Measurements from ENCODE around the gene KLK3.

KLK3 gene

GRCh38 chr19:50833117-50833801, 21.5 kb upstream of the KLK3 start, which contains the start of gene KLK15:
KLK15 (minus strand) TSS chr19:50833574; CDS start chr19:50831492, 2,082 bp downstream.
- Histone ChIP-seq H3K27me3 (replicated peaks) (no peaks in the 10 kb centered on the region), H3K27ac (no peak within 1 kb of the TSS), H3K36me3 (replicated peaks) (no peaks in the 10 kb centered on the region), H3K4me3 (ENCODE audit: low read depth, low read length) (no peak within 1 kb of the TSS)
- in situ Hi-C loops (cut with HindIII; ENCODE audit: low pct_ligation_motif_present, low sequenced_read_pairs) = no loop called here
- no peak for TF ChIP-seq CTCF (IDR thresholded peaks at IDR 0.05; ENCODE audit: low read depth, low read length, missing control alignments)
- no peak for DNase-seq

GRCh38 chr19:50833802-50834167, 20.9 kb upstream of the KLK3 start:
- in situ Hi-C loops (cut with HindIII; ENCODE audit: low pct_ligation_motif_present, low sequenced_read_pairs) = no loop called here
- no peaks in the 10 kb centered on the region for H3K36me3 ChIP-seq (replicated peaks)
- H3K27me3 ChIP-seq (replicated peaks) = no peaks in the 10 kb centered on the region
- TF ChIP-seq CTCF (IDR thresholded peaks at IDR 0.05; ENCODE audit: low read depth, low read length, missing control alignments) = no peak
- H3K4me3 ChIP-seq (ENCODE audit: low read depth, low read length) = no peak overlapping the region
- no peak for DNase-seq
- no peak overlapping the region for H3K27ac ChIP-seq

- no peak for DNase-seq
- in situ Hi-C loops (cut with HindIII; ENCODE audit: low pct_ligation_motif_present, low sequenced_read_pairs) = no loop called here
Measured at GRCh38 chr19:50835103-50835784, 19.5 kb upstream of the KLK3 start.

GRCh38 chr19:50835785-50836542, 18.8 kb upstream of the KLK3 start:
- TF ChIP-seq CTCF (IDR thresholded peaks at IDR 0.05; ENCODE audit: low read depth, low read length, missing control alignments) = no peak
- peak overlapping the region; percentile 60 for H3K4me3 ChIP-seq (ENCODE audit: low read depth, low read length)
- peak; percentile 50 for DNase-seq
- in situ Hi-C loops (cut with HindIII; ENCODE audit: low pct_ligation_motif_present, low sequenced_read_pairs) = no loop called here
- H3K27me3 ChIP-seq (replicated peaks) = no peaks in the 10 kb centered on the region
- no peaks in the 10 kb centered on the region for H3K36me3 ChIP-seq (replicated peaks)
- no peak overlapping the region for H3K27ac ChIP-seq

More at GRCh38 chr19:50835103-50835784, 19.5 kb upstream of the KLK3 start:
- Histone ChIP-seq H3K4me3 (ENCODE audit: low read depth, low read length) (peak overlapping the region; percentile 60), H3K27ac (no peak overlapping the region), H3K27me3 (replicated peaks) (no peaks in the 10 kb centered on the region), H3K36me3 (replicated peaks) (no peaks in the 10 kb centered on the region)
- no peak for TF ChIP-seq CTCF (IDR thresholded peaks at IDR 0.05; ENCODE audit: low read depth, low read length, missing control alignments)

DNA sequence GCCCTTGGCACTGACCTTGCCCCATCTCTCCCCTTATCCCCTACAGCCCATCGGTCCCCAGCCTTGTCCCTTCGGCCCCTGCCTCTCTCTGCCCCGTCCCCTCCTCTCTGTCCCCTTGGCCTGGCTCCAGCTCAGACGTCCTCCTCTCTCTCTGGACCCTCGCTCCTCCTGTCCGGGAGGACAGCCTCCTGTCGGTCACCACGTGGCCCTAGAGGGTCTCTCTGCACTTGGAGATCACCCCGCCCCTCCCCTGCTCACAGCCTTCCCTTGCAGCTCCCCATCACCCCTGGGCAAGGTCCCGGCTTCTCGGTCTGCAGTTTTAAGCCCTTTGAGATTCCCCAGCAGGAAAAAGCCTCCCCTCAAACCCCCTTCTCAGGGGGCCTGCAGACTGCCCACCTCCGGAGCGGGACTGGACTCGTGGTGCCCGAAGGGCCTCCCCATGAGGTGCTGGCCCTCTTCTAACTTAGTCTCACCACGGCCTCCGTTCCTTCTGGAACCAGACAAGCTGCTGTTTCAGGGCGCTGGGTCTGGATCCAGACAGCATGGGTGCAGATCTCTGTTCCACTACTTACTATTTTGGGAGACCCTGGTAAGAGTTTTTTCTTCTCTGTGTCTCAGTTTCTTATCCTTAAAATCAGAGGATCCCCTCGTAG, 18.0 kb upstream of the KLK3 start:
- Histone ChIP-seq H3K27ac (no peak overlapping the region), H3K36me3 (replicated peaks) (no peaks in the 10 kb centered on the region), H3K4me3 (ENCODE audit: low read depth, low read length) (no peak overlapping the region), H3K27me3 (replicated peaks) (no peaks in the 10 kb centered on the region)
- DNase-seq = no peak
- in situ Hi-C loops (cut with HindIII; ENCODE audit: low pct_ligation_motif_present, low sequenced_read_pairs) = no loop called here
- no peak for TF ChIP-seq CTCF (IDR thresholded peaks at IDR 0.05; ENCODE audit: low read depth, low read length, missing control alignments)

All from brain microvascular endothelial cell (primary cell).